GM12878 (cell line): ENCODE data around the gene CKLF. TPM values are rescaled to one million over a fixed set of nuclear protein-coding genes. Genes with fewer than 3 reads are reported as not detected.

Source experiments
- ATAC-seq: fragments of 200-7000 bp; cut with Tn5 transposase; 3 replicates; pipeline ENCODE4 v1.9.1; 2020; ENCODE audit warnings: mild to moderate bottlenecking, moderate library complexity
- BruUV-seq: library from RNA; stranded (reverse); fragments of 400-500 nt; replicated peaks from 2 replicates; lab custom pipeline; 2021; lab: Mats Ljungman, UMichigan
- CTCF ChIA-PET: fragments of 300-600 bp; sonication (Branson Sonifier 250); formaldehyde crosslinking; extraction: SDS; loops from one replicate; lab custom pipeline; 2021; ENCODE audit warnings: inconsistent platforms; lab: Yijun Ruan, JAX
- POLR2A ChIA-PET: fragments of 350-600 bp; formaldehyde crosslinking; extraction: SDS; loops from one replicate; lab custom pipeline; 2021; ENCODE audit warnings: inconsistent platforms; lab: Charles Lee
- RAD21 ChIA-PET: fragments of 300-600 bp; sonication (Branson Sonifier 250); formaldehyde crosslinking; loops from one replicate; lab custom pipeline; 2023; ENCODE audit warnings: antibody characterized with exemption; ENCODE audit not compliant: unreplicated experiment; lab: Charles Lee
- SMC1A ChIA-PET: fragments of 300-600 bp; sonication (Branson Sonifier 250); formaldehyde crosslinking; loops from one replicate; lab custom pipeline; 2023; ENCODE audit not compliant: unreplicated experiment, uncharacterized antibody; lab: Charles Lee
- DNase-seq: peaks from one replicate; pipeline ENCODE4 v3.0.0-alpha.2; 2011; ENCODE audit warnings: low read depth, low spot score
- FAIRE-seq: peaks from 3 replicates; lab custom pipeline; 2011; peaks lifted over from hg19 to GRCh38; lab: Jason Lieb, UNC
- H2AFZ ChIP-seq: 2 replicates; pipeline ENCODE4 v1.6.0; 2011; ENCODE audit warnings: low read depth, low read length, control low read depth; ENCODE audit not compliant: control insufficient read depth
- H3K27ac ChIP-seq: 2 replicates; pipeline ENCODE4 v1.5.1; 2011; ENCODE audit warnings: control low read depth; ENCODE audit not compliant: control insufficient read depth, insufficient read depth
- H3K27me3 ChIP-seq, 2 experiments: replicated peaks in 1 of 2; 2 replicates each; pipeline versions ENCODE4 v1.6.0 to v1.6.1; 2011; ENCODE audit warnings: low read length in 1 of 2; ENCODE audit not compliant: control insufficient read depth in 2 of 2, insufficient read depth in 2 of 2
- H3K36me3 ChIP-seq, 2 experiments: 2 replicates each; pipeline ENCODE4 v1.5.1; 2011; ENCODE audit warnings: low read length in 1 of 2; ENCODE audit not compliant: control insufficient read depth in 2 of 2, insufficient read depth in 2 of 2
- H3K4me1 ChIP-seq: 2 replicates; pipeline ENCODE4 v1.6.1; 2011; ENCODE audit warnings: mild to moderate bottlenecking, low read length, moderate library complexity, mixed read lengths; ENCODE audit not compliant: control insufficient read depth, insufficient read depth
- H3K4me2 ChIP-seq: 2 replicates; pipeline ENCODE4 v1.6.0; 2011; ENCODE audit warnings: control low read depth; ENCODE audit not compliant: control insufficient read depth, insufficient read depth
- H3K4me3 ChIP-seq: fragments of 200-600 bp; sonication (generic); 2 replicates; pipeline ENCODE4 v1.5.1; 2016
- H3K79me2 ChIP-seq: 2 replicates; pipeline ENCODE4 v1.6.0; 2011; ENCODE audit warnings: low read length; ENCODE audit not compliant: control insufficient read depth, insufficient read depth
- H3K9ac ChIP-seq: 2 replicates; pipeline ENCODE4 v1.8.0; 2011; ENCODE audit warnings: low read length, control low read depth, mixed read lengths; ENCODE audit not compliant: control insufficient read depth, insufficient read depth
- H3K9me3 ChIP-seq: replicated peaks from 3 replicates; pipeline ENCODE4 v1.5.1; 2011; ENCODE audit warnings: mild to moderate bottlenecking, low read length; ENCODE audit not compliant: control insufficient read depth, insufficient read depth
- H4K20me1 ChIP-seq: 2 replicates; pipeline ENCODE4 v1.6.0; 2011; ENCODE audit not compliant: control insufficient read depth, insufficient read depth
- EP300 ChIP-seq, 2 experiments: fragments of 150-350 bp in 1 of 2; IDR thresholded peaks; 2 replicates each; pipeline ENCODE4 v1.6.1; 2011 to 2012; ENCODE audit warnings: low read depth in 2 of 2, low read length in 2 of 2, borderline replicate concordance in 1 of 2, improper control_type of control experiment in 1 of 2, inconsistent platforms in 1 of 2; ENCODE audit not compliant: control insufficient read depth in 1 of 2
- HDAC2 ChIP-seq: fragments of 200-600 bp; sonication (generic); IDR thresholded peaks from 2 replicates; pipeline ENCODE4 v1.6.1; 2017
- JUNB ChIP-seq: IDR thresholded peaks from 2 replicates; pipeline ENCODE4 v1.6.1; 2016; ENCODE audit warnings: antibody characterized with exemption, mild to moderate bottlenecking
- KAT2A ChIP-seq: conservative IDR thresholded peaks from 2 replicates; pipeline ENCODE4 v1.6.1; 2011; ENCODE audit warnings: low read depth, low read length; ENCODE audit not compliant: control insufficient read depth
- PAX5 ChIP-seq: IDR thresholded peaks from 2 replicates; pipeline ENCODE4 v1.6.1; 2011; ENCODE audit warnings: low read depth, low read length, borderline replicate concordance
- RUNX3 ChIP-seq: IDR thresholded peaks from 2 replicates; pipeline ENCODE4 v1.6.1; 2012; ENCODE audit warnings: low read length, inconsistent platforms
- SREBF2 ChIP-seq: IDR thresholded peaks from 2 replicates; pipeline ENCODE4 v1.6.1; 2012; ENCODE audit warnings: mild to moderate bottlenecking, low read length
- SRF ChIP-seq, 2 experiments: IDR thresholded peaks; 2 replicates each; pipeline ENCODE4 v1.6.1; 2011; ENCODE audit warnings: low read depth in 2 of 2, low read length in 2 of 2, mild to moderate bottlenecking in 1 of 2, moderate library complexity in 1 of 2
- USF2 ChIP-seq: IDR thresholded peaks from 2 replicates; pipeline ENCODE4 v1.6.1; 2011; ENCODE audit warnings: low read depth, low read length, improper control_type of control experiment, borderline replicate concordance
- YBX1 ChIP-seq: fragments of 450-650 bp; IDR thresholded peaks from 2 replicates; pipeline ENCODE4 v1.6.1; 2016; ENCODE audit warnings: antibody characterized with exemption
- WGBS: methylation state at CpG from one replicate; pipeline ENCODE4 v1.1.6; 2016; ENCODE audit warnings: low lambda C conversion rate; ENCODE audit not compliant: insufficient replicate concordance, insufficient coverage; ENCODE audit errors: missing lambda C conversion rate; 5-methylcytosine and 5-hydroxymethylcytosine counted together
- in situ Hi-C: fragments of 300-500 bp; cut with MboI; formaldehyde crosslinking; loops from 9 replicates; pipeline ENCODE4 v1.14.3; 2018; ENCODE audit warnings: mixed read lengths
- intact Hi-C: fragments of 100-400 bp; cut with micrococcal nuclease; formaldehyde crosslinking; loops from one replicate; pipeline ENCODE4 v1.14.2; 2022; ENCODE audit not compliant: unreplicated experiment
- polyA plus RNA-seq, 11 experiments: library from polyadenylated mRNA; depleted of rRNA in 4 of 11; unstranded in 6 of 11; stranded (reverse) in 5 of 11; fragments of >200 nt; fragmentation: Nextera tagmentation in 4 of 11; fragmentation: Illumina TruSeq in 1 of 11; extraction: Ambion mirVana in 4 of 11; extraction: Trizol in 1 of 11; gene quantifications; 1 replicate in 1 of 11; 2 replicates in 10 of 11; pipeline versions ENCODE4 v1.2.1 to v1.2.3, GENCODE V29; 2011 to 2016; ENCODE audit warnings: inconsistent platforms in 2 of 11, missing spikeins in 2 of 11, low read depth in 1 of 11
- total RNA-seq, 4 experiments: library from RNA; depleted of rRNA in 3 of 4; stranded (reverse); fragments of >200 nt in 3 of 4; fragmentation: Illumina TruSeq in 1 of 4; extraction: Trizol in 1 of 4; gene quantifications; 2 replicates each; pipeline versions ENCODE4 v1.2.1 to v1.2.3, GENCODE V29; 2013 to 2021
- TF ChIP-seq, protein P1 (sequence below): IDR thresholded peaks from 2 replicates; pipeline ENCODE4 v1.6.1; 2012; ENCODE audit warnings: low read depth, low read length, improper control_type of control experiment
- TF ChIP-seq, protein P2 (sequence below): fragments of 450-650 bp; formaldehyde crosslinking; IDR thresholded peaks from 2 replicates; pipeline ENCODE4 v1.4.0; 2022; ENCODE audit warnings: mild to moderate bottlenecking, moderate library complexity

The CKLF gene
- total and polyA plus RNA-seq, 10 of the 15 experiments (the other 5 are each of a cell fraction or from before 2014, with no cell fraction given), result 40.8 to 193 (median 109) TPM

- POLR2A ChIA-PET, result interaction anchor here (0.7 to 1.8 kb wide), 3 partner anchors 8 to 37 kb away, joined by 3 to 10 read pairs (median 4); no protein-coding TSS in a partner anchor
- no peak overlapping the region for H3K4me2 ChIP-seq
- WGBS, result 95% methylated on average over 9 of the region's 9 CpGs
- peaks cover 0 to 3% of the 10 kb centered on the region in 2 experiments; a peak in 1 of 4 replicates for H3K36me3 ChIP-seq
- in situ Hi-C loops, result loop anchor here (25.0 kb wide), 1 partner anchor 512 kb away; the partner anchor contains the start of gene CBFB
- RAD21 ChIA-PET, result interaction anchor here (1.3 to 2.3 kb wide), 6 partner anchors 10 to 82 kb away, joined by 3 to 6 read pairs (median 4); no protein-coding TSS in a partner anchor
- H4K20me1 ChIP-seq, result no peaks in the 10 kb centered on the region
- FAIRE-seq, result no peak
- H3K4me3 ChIP-seq, result no peak overlapping the region
- no peaks in the 10 kb centered on the region for H3K27me3 ChIP-seq
- SMC1A ChIA-PET, result interaction anchor here (0.8 to 5.4 kb wide), 6 partner anchors 8 to 38 kb away, joined by 3 to 86 read pairs (median 4); partner anchors contain the start of genes CKLF and TK2
- ATAC-seq, result no peak
- no peaks in the 10 kb centered on the region for H3K79me2 ChIP-seq
- intact Hi-C loops, result loop anchor here (2.0 kb wide), 1 partner anchor 13 kb away; no protein-coding TSS in a partner anchor
- CTCF ChIA-PET, result interaction anchor here (1.0 to 6.0 kb wide), 6 partner anchors 14 to 64 kb away, joined by 3 to 35 read pairs (median 4); partner anchors contain the start of genes CKLF and TK2
- H3K9me3 ChIP-seq, result no peaks in the 10 kb centered on the region
- DNase-seq, result no peak
- H3K27ac ChIP-seq, result 0 out of 2 replicates have a peak overlapping the region, but pooled peaks have one; percentile 78
- no peak for TF ChIP-seq JUNB
- no peak for TF ChIP-seq EP300 (IDR thresholded peaks at IDR 0.05; ENCODE audit: borderline replicate concordance in 1 of 2, control insufficient read depth in 1 of 2, low read depth in 2 of 2, low read length in 2 of 2)
- TF ChIP-seq, protein P1, sequence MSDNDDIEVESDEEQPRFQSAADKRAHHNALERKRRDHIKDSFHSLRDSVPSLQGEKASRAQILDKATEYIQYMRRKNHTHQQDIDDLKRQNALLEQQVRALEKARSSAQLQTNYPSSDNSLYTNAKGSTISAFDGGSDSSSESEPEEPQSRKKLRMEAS, result no peak
- no peak for TF ChIP-seq RUNX3
- no peak for TF ChIP-seq SREBF2
- no peak for TF ChIP-seq KAT2A
- TF ChIP-seq USF2, result no peak
- TF ChIP-seq, protein P2, sequence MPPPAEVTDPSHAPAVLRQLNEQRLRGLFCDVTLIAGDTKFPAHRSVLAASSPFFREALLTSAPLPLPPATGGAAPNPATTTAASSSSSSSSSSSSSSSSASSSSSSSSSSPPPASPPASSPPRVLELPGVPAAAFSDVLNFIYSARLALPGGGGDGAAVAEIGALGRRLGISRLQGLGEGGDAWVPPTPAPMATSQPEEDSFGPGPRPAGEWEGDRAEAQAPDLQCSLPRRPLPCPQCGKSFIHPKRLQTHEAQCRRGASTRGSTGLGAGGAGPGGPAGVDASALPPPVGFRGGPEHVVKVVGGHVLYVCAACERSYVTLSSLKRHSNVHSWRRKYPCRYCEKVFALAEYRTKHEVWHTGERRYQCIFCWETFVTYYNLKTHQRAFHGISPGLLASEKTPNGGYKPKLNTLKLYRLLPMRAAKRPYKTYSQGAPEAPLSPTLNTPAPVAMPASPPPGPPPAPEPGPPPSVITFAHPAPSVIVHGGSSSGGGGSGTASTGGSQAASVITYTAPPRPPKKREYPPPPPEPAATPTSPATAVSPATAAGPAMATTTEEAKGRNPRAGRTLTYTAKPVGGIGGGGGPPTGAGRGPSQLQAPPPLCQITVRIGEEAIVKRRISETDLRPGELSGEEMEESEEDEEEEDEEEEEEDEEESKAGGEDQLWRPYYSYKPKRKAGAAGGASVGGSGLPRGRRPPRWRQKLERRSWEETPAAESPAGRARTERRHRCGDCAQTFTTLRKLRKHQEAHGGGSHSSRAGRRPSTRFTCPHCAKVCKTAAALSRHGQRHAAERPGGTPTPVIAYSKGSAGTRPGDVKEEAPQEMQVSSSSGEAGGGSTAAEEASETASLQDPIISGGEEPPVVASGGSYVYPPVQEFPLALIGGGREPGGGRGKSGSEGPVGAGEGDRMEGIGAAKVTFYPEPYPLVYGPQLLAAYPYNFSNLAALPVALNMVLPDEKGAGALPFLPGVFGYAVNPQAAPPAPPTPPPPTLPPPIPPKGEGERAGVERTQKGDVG (CRISPR knock-in tag), result no peak
- TF ChIP-seq HDAC2, result no peak
- TF ChIP-seq YBX1, result no peak
- no peak for TF ChIP-seq PAX5
- no peak for TF ChIP-seq SRF (IDR thresholded peaks at IDR 0.05; ENCODE audit: low read depth in 2 of 2, low read length in 2 of 2)
- H2AFZ ChIP-seq, result no peak overlapping the region
- BruUV-seq, result no TSS peak
- H3K4me1 ChIP-seq, result peaks cover 49% of the 10 kb centered on the region
- H3K9ac ChIP-seq, result no peak overlapping the region
These were observed 26.8 kb upstream of the CKLF start for GRCh38 chr16:66525396-66526180.
